SU-DHL-6 (cell line): Measurements from ENCODE around the gene MORF4L2.

ENCODE experiments used
- EZH2phosphoT487 ChIP-seq: fragments of 200-600 bp; sonication (generic), shearing (Covaris generic); conservative IDR thresholded peaks from 2 replicates; pipeline ENCODE4 v1.6.1; 2018; ENCODE audit warnings: mild to moderate bottlenecking, antibody characterized with exemption, low read length, moderate library complexity, mixed read lengths
- TF ChIP-seq, protein P1 (sequence below): fragments of 200-600 bp; sonication (generic); IDR thresholded peaks from one replicate; pipeline ENCODE4 v1.5.1; 2017; ENCODE audit warnings: antibody characterized with exemption, mild to moderate bottlenecking, low read length, moderate library complexity; ENCODE audit not compliant: insufficient read depth, poor library complexity, severe bottlenecking

- TF ChIP-seq, protein P1, sequence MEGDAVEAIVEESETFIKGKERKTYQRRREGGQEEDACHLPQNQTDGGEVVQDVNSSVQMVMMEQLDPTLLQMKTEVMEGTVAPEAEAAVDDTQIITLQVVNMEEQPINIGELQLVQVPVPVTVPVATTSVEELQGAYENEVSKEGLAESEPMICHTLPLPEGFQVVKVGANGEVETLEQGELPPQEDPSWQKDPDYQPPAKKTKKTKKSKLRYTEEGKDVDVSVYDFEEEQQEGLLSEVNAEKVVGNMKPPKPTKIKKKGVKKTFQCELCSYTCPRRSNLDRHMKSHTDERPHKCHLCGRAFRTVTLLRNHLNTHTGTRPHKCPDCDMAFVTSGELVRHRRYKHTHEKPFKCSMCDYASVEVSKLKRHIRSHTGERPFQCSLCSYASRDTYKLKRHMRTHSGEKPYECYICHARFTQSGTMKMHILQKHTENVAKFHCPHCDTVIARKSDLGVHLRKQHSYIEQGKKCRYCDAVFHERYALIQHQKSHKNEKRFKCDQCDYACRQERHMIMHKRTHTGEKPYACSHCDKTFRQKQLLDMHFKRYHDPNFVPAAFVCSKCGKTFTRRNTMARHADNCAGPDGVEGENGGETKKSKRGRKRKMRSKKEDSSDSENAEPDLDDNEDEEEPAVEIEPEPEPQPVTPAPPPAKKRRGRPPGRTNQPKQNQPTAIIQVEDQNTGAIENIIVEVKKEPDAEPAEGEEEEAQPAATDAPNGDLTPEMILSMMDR: no peak
- no peak for TF ChIP-seq EZH2phosphoT487
These were observed 40.6 kb upstream of the MORF4L2 start for GRCh38 chrX:103727115-103727514.
